NCI-H1930 (cell line): ENCODE results near the gene AGXT.
A peak's percentile ranks its signal among the peaks of the same experiment; 100 is the strongest.

ENCODE experiments used
- DNase-seq, 2 experiments: peaks; one replicate each; lab custom pipeline; 2025; lab: John Stamatoyannopoulos, UW

Gene AGXT

GRCh38 chr2:240899468-240899865, 30.8 kb downstream of the AGXT start:
- DNase-seq = no peak

- DNase-seq = no peak
Measured at GRCh38 chr2:240900141-240900860, 31.7 kb downstream of the AGXT start.

- DNase-seq = no peak
Measured at GRCh38 chr2:240901986-240902614, 33.5 kb downstream of the AGXT start.

GRCh38 chr2:240902615-240903041, 34.0 kb downstream of the AGXT start:
- no peak for DNase-seq

- no peak for DNase-seq
Measured at GRCh38 chr2:240903191-240904060, 34.8 kb downstream of the AGXT start.

- DNase-seq = no peak
Measured at GRCh38 chr2:240904216-240905175, 35.9 kb downstream of the AGXT start.

- DNase-seq = no peak
Measured at GRCh38 chr2:240905176-240905781, 36.7 kb downstream of the AGXT start.

GRCh38 chr2:240906141-240906910, 37.7 kb downstream of the AGXT start, which contains the start of gene CROCC2:
Gene CROCC2, plus strand, starts transcription at chr2:240906336. Its CDS starts 178 bp downstream, at chr2:240906514.
- no peak for DNase-seq

- DNase-seq = no peak
Measured at GRCh38 chr2:240906911-240907590, 38.4 kb downstream of the AGXT start.

GRCh38 chr2:240909216-240909974, 40.8 kb downstream of the AGXT start:
- DNase-seq = no peak

GRCh38 chr2:240911641-240912265, 43.1 kb downstream of the AGXT start:
- DNase-seq = no peak

GRCh38 chr2:240912878-240913809, 44.5 kb downstream of the AGXT start:
- no peak for DNase-seq

- peak in 1 of 2 experiments; percentile 47 for DNase-seq
Measured at GRCh38 chr2:240913810-240914644, 45.4 kb downstream of the AGXT start.

- DNase-seq = no peak
Measured at GRCh38 chr2:240914645-240915525, 46.3 kb downstream of the AGXT start.
